ENCODE measurements around the gene SLC26A6. TPM values are rescaled to one million over a fixed set of nuclear protein-coding genes. Genes with fewer than 3 reads are reported as not detected.

Gene SLC26A6
- total and polyA plus RNA-seq, 8 donors: 6.2 to 32.1 (median 10.6) TPM

DNA sequence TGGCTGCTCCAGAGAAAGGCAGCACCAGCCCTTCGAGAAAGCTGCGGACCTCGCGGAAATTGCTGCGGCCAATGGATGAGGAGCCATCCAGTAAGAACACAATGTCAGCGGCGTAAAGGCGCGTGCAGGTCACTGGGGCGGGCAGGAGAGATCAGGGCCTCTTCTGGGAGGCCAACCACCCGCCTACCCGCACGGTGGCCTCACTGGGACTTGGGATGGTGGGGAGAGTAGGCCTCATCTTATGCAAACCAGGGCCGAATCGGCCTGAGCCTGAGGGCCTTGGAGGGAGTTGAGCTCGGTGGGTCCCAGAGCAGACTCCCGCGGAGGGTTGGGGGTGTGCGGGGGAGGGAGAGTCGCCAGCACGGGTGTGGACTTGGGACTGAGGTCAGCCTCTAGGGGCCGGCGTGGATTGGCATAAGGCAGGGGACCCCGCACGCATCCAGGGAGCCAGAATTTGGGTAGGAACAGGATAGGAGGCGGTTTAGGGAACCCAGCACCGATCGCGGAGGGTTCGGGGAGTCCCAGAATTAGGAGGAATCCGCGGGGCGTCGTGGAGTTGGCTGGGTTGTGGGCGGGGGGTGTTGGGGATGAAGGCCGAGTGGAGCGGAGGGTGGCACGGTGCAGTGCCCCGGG lies 40.7 kb downstream of the SLC26A6 start:
- DNase-seq: peak in 1 of 6 donors; percentile 63
- no peaks in the 10 kb centered on the region for H3K9me3 ChIP-seq
- FAIRE-seq: no peak

DNA sequence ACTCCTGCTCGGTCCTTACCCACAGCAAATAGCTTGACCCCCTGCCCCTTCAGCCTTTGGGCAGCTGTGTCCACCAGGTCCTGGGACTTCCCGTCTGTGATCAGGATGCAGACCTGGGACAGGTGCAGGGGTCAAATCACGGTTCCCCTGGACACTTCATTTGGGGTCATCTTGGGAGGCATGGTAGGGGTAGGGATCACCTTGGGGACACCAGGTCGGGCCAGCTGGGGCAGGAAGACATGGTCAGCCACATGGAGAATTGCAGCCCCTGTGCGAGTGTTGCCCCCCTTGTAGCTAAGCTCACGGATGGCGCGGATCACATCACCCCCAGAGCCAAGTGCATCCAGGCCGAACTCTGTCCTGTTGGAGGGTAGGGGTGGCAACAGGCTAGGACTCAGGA lies 41.9 kb downstream of the SLC26A6 start:
- FAIRE-seq: no peak
- 81 to 83% methylated on average over 9 of the region's 9 CpGs for WGBS, 2 donors
- peak in 1 of 6 donors; percentile 39 for DNase-seq
- H3K9me3 ChIP-seq: no peaks in the 10 kb centered on the region
- no peaks in the 10 kb centered on the region for H3K36me3 ChIP-seq
- no peak overlapping the region for H3K4me3 ChIP-seq
- intact Hi-C loops (cut with DNase I): no loop called here
- no peaks in the 10 kb centered on the region for H3K4me1 ChIP-seq
- no peak overlapping the region for H3K27ac ChIP-seq
- TF ChIP-seq, protein P1, sequence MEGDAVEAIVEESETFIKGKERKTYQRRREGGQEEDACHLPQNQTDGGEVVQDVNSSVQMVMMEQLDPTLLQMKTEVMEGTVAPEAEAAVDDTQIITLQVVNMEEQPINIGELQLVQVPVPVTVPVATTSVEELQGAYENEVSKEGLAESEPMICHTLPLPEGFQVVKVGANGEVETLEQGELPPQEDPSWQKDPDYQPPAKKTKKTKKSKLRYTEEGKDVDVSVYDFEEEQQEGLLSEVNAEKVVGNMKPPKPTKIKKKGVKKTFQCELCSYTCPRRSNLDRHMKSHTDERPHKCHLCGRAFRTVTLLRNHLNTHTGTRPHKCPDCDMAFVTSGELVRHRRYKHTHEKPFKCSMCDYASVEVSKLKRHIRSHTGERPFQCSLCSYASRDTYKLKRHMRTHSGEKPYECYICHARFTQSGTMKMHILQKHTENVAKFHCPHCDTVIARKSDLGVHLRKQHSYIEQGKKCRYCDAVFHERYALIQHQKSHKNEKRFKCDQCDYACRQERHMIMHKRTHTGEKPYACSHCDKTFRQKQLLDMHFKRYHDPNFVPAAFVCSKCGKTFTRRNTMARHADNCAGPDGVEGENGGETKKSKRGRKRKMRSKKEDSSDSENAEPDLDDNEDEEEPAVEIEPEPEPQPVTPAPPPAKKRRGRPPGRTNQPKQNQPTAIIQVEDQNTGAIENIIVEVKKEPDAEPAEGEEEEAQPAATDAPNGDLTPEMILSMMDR (IDR thresholded peaks at IDR 0.05): no peak
- H3K27me3 ChIP-seq: no peaks in the 10 kb centered on the region
- no peak for ATAC-seq

More for the DNA sequence above, 40.7 kb downstream of the SLC26A6 start:
- intact Hi-C loops (cut with DNase I): no loop called here
- Histone ChIP-seq H3K36me3 (peaks cover 0 to 10% (median 4%) of the 10 kb centered on the region in 3 donors), H3K4me3 (peak overlapping the region in 1 of 4 donors; percentile 17), H3K4me1 (no peaks in the 10 kb centered on the region), H3K27me3 (no peaks in the 10 kb centered on the region), H3K27ac (no peak overlapping the region)
- no peak for ATAC-seq
- 35 to 41% methylated on average over 32 to 39 of the region's 39 CpGs for WGBS, 2 donors
- TF ChIP-seq, protein P1 (IDR thresholded peaks at IDR 0.05): no peak

DNA sequence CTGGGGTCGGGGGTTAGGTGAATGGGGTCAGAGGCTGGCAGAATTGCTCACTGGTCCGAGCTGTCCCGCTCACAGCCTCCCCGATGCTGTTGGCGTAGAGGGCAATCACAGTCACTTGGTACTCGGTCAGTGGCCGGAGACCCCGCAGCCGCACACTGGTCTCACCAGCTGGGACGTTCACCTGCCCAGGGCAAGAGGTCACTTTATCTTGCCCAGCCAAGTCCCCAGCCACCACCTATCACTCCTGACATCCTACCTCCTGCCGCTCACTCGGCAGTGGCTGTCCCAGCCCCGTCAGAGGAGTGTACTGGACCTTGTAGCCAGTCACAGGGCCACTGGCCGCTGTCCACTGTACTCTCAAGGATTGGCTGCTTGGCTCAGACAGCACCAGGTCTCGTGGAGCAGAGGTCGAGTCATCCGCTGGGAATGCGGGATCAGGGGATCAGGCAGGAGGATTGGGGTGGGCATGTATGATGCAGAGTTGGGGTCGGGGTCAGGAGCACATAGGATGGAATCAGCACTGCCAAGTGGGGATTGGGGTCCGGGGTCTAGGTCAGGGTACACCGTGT lies 42.7 kb downstream of the SLC26A6 start:
- DNase-seq (peak in 1 of 6 donors; percentile 54), FAIRE-seq (no peak), ATAC-seq (no peak)
- intact Hi-C loops (cut with DNase I): no loop called here
- 79 to 86% methylated on average over 21 of the region's 21 CpGs for WGBS, 2 donors
- H3K27me3 ChIP-seq: no peaks in the 10 kb centered on the region
- H3K36me3 ChIP-seq: no peaks in the 10 kb centered on the region
- H3K9me3 ChIP-seq: no peaks in the 10 kb centered on the region
- H3K4me1 ChIP-seq: no peaks in the 10 kb centered on the region
- no peak overlapping the region for H3K4me3 ChIP-seq
- H3K27ac ChIP-seq: no peak overlapping the region
- TF ChIP-seq, protein P1 (IDR thresholded peaks at IDR 0.05): no peak

DNA sequence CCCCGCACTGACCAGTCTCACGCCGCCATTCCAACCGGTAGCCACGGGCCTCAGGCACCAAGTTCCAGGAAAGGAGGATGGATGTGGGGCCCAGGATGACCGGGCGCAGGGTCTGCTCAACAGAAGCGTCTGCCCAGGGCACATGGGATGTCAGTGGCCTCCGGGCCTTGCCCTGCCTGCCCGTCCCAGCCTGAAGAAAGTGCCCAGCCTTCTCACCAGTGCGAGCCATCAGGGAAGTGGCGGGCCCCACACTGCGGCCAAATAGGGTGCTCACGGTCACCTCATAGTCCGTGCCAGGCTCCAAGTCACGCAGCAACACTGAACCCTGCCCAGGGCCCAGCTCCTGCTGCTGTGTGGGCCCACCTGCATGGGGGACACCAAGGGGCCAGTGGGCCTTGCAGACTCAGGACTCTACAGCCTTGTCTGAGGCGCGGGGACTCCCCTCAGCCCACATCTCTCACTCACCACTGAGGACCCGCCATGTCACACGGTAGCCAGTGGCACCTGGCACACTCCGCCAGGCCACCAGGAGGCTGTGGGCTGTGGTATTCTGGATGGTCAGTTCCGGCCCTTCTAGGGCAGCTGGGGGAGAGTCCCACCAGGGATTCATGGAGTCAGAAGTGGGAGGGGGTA lies 43.3 kb downstream of the SLC26A6 start:
- Histone ChIP-seq H3K27me3 (no peaks in the 10 kb centered on the region), H3K4me3 (no peak overlapping the region), H3K9me3 (no peaks in the 10 kb centered on the region), H3K36me3 (no peaks in the 10 kb centered on the region), H3K4me1 (no peaks in the 10 kb centered on the region), H3K27ac (no peak overlapping the region)
- DNase-seq (peak in 1 of 6 donors; percentile 50), FAIRE-seq (no peak), ATAC-seq (no peak)
- TF ChIP-seq, protein P1 (IDR thresholded peaks at IDR 0.05): no peak
- 84 to 87% methylated on average over 22 of the region's 22 CpGs for WGBS, 2 donors
- intact Hi-C loops (cut with DNase I): no loop called here

DNA sequence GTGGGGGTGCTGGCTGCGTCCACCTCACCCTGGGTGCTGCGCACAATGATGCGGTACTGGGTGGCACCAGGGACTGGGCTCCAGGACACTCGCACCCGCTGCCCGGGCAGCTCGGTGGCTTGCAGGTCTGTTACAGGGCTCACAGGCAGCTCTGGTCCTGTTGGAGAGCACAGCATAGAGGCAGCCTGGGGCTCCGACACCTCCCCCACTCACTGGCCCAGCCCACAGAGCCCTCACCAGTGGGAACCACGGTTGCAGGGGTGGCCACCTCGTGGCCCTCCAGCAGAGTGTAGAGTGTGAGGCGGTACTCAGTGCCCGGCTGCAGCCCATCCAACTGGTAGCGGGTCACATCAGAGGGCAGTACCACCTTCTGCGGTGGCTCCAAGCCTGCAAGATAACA lies 43.8 kb downstream of the SLC26A6 start:
- Histone ChIP-seq H3K27ac (no peak overlapping the region), H3K36me3 (no peaks in the 10 kb centered on the region), H3K4me1 (no peaks in the 10 kb centered on the region), H3K4me3 (no peak overlapping the region), H3K27me3 (no peaks in the 10 kb centered on the region), H3K9me3 (no peaks in the 10 kb centered on the region)
- intact Hi-C loops (cut with DNase I): no loop called here
- TF ChIP-seq, protein P1 (IDR thresholded peaks at IDR 0.05): no peak
- DNase-seq (no peak), ATAC-seq (no peak), FAIRE-seq (no peak)
- 80 to 88% methylated on average over 13 to 14 of the region's 14 CpGs for WGBS, 2 donors
